ENCODE data around the gene MPC1.
"Not testable (repeated sequence)": the region's sequence is repeated elsewhere in the genome, so short reads cannot be mapped to it uniquely, and the experiment has no call there.

MPC1 gene

DNA sequence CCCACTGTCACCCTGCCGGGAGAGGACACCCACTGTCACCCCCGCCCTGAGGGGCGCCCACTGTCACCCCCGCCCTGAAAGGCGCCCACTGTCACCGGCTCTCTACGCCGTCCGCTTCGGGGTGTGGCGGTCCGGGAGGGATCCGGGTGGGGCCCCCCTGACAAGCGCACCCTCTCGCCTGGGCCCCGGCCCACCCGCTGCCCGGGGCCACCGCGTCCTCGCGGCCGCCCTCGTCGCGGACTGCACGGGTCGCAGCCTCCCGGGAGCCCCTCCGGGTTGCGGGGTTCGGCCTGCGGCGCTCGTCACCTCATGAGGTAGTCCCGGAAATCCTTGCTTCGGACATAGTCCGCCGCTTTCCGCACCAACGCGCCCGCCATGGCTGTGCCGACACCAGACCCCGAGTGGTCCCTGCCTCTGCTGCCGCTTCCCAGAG, 224 bp downstream of the MPC1 start:
- peak overlapping the region; percentile 67 for H3K4me3 ChIP-seq (ENCODE audit: low read depth, low read length)

DNA sequence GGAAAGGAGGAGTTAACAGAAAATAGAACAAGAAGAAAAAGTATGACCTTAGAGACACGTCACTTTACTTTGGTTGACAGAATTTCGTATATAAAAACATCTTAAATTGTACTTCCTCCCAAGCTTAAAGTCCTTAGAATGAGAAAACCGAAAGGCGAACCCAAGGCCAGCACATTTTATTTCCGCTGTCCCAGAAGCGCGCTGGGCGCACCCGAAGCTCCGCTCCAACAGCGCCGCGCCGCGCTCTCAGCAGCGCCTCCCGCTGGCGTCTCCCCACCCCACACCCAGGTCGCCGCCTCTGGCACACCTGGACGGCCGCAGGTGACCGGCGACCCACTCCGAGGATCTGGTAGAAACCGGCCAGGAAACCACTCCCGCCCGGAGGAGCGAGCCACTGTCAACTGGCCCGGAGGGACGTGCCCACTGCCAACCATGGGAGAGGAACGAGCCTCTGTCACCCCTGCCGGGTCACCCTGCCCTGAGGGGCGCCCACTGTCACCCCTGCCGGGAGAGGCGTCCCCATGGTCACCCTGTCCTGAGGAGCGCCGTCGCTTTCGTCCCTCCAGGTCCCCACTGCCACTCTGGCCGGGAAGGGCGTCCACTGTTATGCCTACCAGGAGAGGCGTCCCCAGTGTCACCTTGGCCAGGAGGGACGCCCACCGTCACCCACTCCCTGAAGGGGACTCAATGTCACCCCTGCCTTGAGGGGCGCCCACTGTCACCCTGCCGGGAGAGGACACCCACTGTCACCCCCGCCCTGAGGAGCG, 824 bp downstream of the MPC1 start:
- H3K4me3 ChIP-seq (ENCODE audit: low read depth, low read length): peak overlapping the region; percentile 67

DNA sequence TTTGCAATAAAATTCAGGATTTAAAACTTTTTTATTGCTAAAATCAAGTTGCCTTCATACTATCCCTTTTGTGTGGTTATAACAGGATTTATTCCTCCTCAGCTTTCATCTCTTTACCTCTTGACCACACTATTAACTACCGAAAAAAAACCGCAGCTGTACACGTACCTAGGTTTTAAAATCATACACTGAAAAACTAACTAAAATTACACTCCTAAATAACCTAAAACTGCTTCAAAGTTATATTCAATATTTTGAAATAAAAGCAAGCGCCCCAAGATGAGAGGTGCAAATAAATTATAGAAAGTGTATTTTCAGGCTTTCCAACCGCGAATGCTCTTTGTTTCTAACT, 1.4 kb downstream of the MPC1 start:
- H3K4me3 ChIP-seq (ENCODE audit: low read depth, low read length): peak overlapping the region; percentile 67

DNA sequence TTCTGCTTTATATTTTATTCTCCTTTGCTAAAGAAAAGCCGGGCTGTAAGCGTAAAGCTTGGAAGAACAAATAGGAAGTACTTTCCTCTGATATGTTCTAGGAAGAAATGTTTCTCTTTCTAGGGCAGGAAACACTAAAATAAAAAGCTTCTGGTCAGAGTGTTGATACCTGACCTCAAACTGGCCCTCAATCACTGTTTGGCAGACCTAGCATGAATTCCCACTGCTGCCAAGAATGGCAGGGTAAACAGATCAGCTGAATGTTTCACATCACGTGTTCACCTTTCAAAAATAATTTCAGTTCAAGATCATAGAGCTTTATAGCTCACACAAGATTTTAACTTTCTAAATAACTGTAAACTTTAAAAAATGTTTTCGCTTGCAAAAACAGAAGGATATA, 2.9 kb downstream of the MPC1 start:
- no peak overlapping the region for H3K4me3 ChIP-seq (ENCODE audit: low read depth, low read length)

DNA sequence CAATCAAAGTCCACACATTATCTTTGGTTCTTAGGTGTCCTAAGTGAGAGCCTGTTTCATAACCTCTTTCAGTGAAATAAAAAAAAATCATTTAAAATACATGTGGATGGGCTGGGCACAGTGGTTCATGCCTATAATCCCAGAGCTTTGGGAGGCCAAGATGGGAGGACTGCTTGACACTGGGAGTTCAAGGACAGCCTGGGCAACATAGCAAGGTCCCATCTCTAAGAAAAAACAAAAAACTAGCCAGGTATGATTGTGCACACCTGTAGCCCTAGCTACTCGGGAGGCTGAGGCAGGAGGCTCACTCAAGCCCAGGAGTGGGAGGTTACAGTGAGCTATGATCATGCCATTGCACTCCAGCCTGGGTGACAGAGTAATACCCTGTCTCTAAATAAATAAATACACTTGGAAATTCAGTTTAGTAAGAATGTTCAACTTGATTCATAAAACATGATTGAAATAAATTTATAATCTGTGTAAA, 3.6 kb downstream of the MPC1 start:
- no peak overlapping the region for H3K4me3 ChIP-seq (ENCODE audit: low read depth, low read length)

DNA sequence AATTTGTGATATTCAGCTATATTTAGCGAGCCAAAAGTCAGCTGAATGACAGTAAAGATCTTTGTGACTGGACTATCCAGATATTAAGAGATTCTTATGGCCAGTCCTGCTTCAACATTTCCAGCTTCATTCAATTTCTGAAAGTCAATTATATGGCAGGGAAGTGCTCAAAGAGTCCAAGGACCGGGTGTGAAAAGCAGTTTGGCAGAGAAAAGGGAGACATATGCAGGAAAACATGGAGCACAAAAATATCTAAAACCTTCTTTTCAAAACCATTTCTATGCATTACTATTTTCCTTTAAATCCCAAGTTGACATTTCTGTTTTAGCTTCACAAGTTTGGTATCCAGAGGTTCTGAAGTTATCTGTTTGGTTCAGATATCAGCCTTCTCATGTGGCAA, 5.0 kb downstream of the MPC1 start:
- no peak overlapping the region for H3K4me3 ChIP-seq (ENCODE audit: low read depth, low read length)

DNA sequence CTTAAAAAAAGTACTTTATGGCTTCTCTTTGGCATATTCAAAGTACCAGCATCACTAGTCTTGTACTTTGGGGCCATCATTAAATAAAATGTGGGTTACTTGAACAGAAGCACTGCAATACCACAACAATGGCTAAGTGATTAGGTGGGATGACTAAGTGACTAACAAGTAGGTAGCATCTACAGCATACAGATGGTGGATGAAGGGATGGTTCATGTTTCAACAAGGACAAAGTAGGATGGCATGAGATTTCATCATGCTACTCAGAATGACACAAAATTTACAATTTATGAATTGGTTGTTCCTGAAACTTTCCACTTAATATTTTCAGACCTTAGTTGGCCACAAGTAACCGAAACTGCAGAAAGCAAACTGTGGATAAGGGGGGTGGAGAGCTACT, 7.7 kb downstream of the MPC1 start:
- no peak overlapping the region for H3K4me3 ChIP-seq (ENCODE audit: low read depth, low read length)

DNA sequence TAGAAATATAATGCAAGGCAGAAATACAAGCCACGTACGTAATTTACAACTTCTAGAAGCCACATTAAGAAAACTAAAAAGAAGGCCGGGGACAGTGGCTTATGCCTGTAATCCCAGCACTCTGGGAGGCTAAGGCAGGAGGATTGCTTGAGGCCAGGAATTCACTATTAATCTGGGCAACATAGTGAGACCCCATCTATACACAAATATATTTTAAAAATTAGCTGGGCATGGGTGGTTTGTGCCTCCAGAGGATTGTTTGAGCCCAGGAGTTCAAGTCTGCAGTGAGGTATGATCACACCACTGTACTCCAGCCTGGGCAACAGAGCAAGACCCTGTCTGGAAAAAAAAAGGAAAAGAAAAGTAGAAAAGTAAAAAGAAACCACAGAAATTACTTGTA, 12.3 kb downstream of the MPC1 start:
- H3K4me3 ChIP-seq (ENCODE audit: low read depth, low read length): no peak overlapping the region

DNA sequence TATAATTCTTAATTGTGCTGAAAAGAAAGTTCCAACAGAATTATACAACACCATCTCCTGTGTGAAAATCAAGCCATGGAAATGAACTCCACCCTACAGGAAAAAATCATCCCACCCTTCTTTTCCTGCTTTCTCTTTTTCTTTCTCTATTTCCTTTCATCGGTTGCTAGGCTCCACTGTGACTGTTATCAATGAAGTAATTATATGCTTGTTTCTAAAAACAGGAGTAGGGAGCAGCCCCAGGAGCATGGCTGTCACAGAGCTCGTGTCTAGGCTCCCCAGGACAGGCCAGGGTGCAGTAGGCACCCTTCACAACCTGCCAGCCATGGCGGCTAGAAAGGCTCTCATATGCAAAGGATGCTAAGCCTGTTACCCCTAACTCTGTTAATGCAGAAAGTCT, 13.0 kb downstream of the MPC1 start:
- H3K4me3 ChIP-seq (ENCODE audit: low read depth, low read length): no peak overlapping the region

DNA sequence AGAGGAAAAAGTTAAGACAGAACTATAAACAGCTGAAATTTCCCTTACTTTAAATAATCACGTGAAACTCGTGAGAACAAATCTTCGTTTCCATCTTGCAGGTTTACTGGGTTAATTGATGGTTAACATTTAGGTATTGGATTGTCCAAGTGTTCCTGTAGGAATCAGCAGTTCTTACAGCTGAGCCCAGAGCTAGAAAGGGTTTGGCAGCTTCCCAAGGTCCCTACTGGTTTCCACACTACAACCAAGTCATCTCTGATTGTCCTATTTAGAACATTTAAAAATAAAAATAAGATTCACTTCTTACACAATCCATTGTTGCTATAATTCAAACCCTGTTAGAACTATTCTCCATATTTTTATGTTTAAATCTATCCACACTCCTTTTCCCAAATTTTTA, 15.8 kb downstream of the MPC1 start:
- no peak overlapping the region for H3K4me3 ChIP-seq (ENCODE audit: low read depth, low read length)

DNA sequence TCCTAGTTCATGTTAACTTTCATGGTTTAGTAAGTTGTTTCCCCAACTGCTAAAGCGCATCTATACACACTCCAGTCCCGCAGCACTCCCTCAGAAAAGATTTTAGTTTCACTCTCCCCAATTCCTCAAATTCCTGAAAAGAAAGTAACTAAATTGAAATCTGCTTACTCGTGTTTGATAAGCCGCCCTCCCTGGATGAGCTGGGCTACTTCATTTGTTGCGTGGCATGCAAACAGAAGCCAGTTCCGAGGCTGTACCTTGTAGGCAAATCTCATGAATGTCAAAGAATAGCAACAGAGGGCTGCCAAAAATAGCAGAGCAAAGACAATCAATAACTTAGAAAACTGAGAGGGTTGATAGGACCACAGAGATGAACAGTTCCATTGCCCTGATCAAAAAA, 16.9 kb downstream of the MPC1 start:
- no peak overlapping the region for H3K4me3 ChIP-seq (ENCODE audit: low read depth, low read length)

DNA sequence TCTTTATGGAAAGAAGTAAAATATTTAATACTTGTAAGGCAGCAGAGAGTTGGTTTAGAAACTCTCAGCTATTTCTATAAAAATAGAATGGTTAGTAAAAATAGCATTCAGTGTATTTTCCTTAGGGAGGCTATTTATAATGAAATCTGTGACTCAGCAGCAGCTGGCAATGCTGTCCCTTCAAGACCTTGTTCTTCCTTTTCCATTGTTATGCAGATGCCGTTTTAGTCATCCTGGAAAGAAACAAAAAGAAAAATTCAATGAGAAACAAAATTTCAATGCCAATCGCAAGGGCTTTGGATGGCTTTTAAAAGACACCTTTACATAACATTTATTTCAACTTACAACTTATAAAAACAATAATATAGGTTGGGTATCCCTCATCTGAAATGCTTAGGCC, 17.5 kb downstream of the MPC1 start:
- no peak overlapping the region for H3K4me3 ChIP-seq (ENCODE audit: low read depth, low read length)

DNA sequence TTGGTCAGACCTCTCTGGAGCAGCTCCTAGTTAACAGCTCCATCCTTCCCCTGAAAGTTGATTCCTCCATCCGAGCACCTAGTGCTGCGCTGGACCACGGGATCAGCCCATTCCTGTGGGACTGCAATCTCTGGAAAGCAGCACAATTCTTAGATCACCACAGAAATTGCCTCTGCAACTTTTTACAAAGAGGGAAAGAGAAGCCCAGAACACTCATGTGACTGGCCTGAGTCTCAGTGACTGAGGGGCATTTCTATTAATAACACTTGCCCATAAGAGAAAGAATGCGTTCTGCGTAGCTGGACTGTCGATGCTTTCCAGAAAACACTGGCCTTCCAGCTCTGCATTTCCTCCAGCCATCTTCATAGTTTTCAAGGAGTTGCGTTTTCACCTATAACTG, 18.3 kb downstream of the MPC1 start:
- H3K4me3 ChIP-seq (ENCODE audit: low read depth, low read length): no peak overlapping the region

DNA sequence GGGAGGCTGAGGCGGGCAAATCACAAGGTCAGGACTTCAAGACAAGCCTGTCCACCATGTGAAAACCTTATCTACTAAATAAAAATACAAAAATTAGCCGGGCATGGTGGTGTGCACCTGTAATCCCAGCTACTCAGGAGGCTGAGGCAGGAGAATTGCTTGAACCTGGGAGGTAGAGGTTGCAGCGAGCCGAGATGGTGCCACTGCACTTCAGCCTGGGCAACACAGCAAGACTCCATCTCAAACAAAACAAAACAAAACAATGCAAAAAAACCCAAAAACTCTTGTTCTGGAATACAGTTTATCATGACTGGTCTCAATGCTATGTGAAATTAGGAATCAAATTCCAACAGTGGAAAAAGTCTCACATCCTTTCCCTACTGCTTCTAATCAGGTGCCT, 20.3 kb downstream of the MPC1 start:
- not testable (repeated sequence) for H3K4me3 ChIP-seq (ENCODE audit: low read depth, low read length)

DNA sequence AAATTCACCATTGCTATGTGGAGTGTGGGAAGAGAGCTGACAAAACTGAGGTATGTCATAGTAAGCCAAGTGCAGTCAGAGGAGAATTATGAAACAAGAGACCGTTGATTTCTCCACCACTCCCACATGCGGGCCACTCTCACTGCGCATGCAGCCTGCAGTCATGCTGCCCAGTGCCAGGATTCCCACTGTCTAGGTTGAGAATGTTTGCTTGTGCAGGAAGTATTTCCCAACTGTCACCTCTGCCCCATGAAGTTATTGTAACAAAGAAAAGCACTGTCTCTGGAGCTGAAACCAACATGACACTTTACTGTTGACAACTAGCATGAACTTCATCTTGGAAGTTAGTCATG, 21.7 kb downstream of the MPC1 start:
- H3K4me3 ChIP-seq (ENCODE audit: low read depth, low read length): no peak overlapping the region

DNA sequence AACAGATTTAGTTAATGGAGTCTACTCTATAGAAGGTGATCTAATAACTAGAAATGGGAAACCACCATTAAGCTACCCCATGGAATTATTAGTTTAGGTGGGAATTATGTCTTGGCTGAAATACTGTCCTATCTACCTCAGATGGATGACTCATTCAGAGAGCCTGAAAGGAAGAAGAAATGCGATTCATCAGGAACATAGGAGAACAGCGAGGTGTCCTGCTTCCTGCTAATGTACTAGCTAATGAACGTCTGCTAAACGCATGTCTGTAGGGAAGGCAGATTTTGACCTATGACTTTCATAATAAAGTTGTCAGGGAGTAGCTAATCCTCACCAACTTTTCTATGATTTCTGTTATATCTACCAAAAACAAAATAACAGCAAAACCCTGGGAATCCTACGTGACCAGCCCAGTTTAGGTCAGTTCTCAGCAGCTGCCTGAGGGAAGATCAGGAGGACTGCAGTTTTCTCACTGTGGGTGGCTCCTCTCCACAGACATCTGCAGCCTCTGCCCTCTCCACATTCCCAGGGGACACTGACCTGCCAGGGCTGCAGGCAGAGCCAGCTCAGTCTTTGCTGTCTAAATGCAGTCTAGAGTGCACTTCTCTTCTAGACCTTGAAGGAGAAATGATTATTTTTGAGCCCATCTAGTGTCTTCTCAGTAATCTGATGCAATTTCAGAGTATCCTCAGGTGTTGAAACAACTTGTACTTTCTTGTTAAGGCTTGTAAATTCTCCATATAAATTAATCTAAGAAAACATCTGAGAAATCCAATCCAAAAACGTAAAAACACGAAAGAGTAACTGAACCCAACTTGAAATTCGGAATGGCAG, 22.3 kb downstream of the MPC1 start:
- no peak overlapping the region for H3K4me3 ChIP-seq (ENCODE audit: low read depth, low read length)

DNA sequence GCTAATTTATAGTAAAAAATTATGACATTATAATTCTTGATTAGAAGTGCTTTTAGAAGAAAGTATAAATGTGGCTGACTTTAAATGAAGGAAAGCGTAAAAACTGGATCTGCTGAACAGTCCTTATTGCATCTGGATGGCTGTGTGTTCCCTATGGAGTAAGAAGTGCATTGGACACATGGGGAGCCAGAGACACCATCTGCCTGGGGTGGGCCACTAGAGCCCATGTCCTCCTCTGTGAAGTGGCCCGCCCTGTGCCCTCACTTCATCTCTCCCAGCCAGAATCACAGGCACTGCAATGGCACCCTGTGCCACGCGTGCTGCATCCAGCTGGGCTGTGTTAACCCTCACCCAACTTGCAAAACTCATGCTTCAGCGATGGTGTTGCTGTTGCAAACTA, 27.2 kb downstream of the MPC1 start:
- H3K4me3 ChIP-seq (ENCODE audit: low read depth, low read length): no peak overlapping the region

DNA sequence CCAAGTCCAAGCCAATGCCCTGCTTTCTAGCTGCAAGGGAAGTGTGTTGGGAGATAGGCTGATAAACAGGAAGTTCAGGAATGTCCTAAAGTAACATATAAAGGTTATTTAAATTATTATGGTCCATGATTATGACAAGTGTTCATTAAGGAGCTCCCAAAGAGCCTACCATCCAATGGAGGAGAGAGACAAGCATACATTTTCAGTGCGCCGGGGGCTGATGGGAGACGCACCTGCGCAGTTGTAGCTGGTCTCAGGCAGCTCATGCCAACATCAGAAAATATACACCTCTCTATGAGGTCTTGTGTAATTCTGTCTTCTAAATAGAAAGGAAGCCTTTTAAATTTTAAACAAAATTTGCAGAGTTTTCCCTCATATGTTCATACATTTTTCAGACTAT, 27.8 kb downstream of the MPC1 start:
- no peak overlapping the region for H3K4me3 ChIP-seq (ENCODE audit: low read depth, low read length)

DNA sequence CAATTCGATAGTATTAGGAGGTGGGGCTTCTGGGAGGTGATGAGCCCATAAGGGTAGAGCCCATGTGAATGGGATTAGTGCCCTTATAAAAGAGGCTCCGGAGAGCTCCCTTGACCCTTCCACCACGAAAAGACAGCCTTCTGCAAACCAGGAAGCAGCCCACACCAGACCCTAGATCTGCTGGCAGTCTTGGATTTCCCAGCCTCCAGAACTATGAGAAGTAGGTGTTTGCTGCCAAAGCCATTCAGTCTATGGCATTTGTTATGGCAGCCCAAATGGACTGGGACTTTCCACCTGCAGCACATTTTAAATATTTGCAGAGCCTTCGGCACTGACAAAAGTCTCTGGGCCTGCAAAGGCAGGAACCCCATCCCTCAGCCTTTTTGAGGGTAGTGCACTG, 28.6 kb downstream of the MPC1 start:
- no peak overlapping the region for H3K4me3 ChIP-seq (ENCODE audit: low read depth, low read length)

DNA sequence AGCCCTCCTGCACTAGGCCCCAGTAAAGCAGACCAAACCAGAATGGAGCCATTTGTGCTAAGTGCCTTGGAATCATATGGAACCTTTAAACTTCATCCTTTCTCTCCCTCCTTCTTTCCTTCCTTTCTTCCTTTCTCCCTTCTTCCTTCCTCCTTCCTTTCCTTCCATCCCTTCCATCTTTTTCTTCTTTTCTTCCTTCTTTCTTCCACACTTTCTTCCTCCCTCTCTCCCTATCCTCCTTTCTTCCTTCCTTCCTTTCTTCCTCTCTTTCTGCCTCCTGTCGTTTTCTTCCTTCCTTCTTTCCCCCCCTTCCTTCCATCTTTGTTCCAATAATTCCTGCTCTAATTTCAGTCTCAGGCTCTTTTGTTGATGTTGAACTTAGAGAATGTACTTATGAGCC, 29.2 kb downstream of the MPC1 start:
- no peak overlapping the region for H3K4me3 ChIP-seq (ENCODE audit: low read depth, low read length)

DNA sequence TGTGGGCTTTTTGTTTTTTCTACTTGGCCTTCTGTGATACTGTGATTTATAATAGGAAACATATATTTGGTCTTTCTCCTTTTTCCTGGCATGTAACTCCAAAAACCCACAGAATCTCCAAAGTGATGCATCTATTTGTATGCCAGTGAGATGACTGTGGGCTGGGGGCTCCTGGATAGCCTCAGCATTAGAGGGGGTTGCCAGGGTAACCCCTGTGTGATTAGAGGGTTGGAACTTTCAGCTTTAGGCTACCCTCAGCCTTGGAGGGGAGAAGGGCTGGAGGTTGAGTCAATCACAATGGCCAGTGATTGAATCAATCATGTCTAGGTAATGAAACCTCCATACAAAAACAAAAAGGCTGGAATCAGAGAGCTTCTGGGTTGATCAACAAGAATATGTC, 29.8 kb downstream of the MPC1 start:
- no peak overlapping the region for H3K4me3 ChIP-seq (ENCODE audit: low read depth, low read length)

DNA sequence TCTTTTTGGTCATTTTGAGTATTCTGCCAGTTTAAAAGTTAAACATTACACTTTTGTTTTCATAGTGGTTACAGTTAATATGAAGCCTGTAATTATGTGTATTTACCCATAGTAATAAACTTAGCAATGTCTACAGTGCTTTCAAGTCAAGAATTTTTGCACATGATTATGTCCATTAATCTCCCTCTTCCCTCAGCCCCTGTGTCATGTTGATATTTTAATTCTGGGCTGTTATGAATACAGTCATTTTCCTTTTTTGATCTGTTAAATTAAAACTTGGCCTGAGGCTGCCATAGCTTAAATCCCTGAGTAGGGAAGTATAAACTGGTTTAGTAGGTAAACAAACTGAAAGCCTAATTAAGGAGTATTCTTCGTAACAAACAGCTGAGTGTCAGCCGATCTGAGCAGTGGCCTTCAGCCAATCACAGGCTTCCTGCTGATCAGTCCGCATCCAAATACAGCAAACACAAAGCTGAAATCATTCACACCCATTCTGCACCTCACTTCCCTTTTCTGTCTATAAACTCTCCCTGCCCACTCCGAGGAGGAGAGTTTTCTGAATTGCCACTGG, 30.9 kb downstream of the MPC1 start:
- no peak overlapping the region for H3K4me3 ChIP-seq (ENCODE audit: low read depth, low read length)

Measured in iPS-11a (cell line).